H1 (cell line): Measurements from ENCODE around the gene CEP152. TPM values are rescaled to one million over a fixed set of nuclear protein-coding genes. Genes with fewer than 3 reads are reported as not detected.

Experiments
- CTCF ChIA-PET: fragments of 300-600 bp; sonication (Branson Sonifier 250); formaldehyde crosslinking; loops from one replicate; lab custom pipeline; 2021; ENCODE audit not compliant: partially characterized antibody; lab: Charles Lee
- POLR2A ChIA-PET: fragments of 300-600 bp; sonication (Branson Sonifier 250); formaldehyde crosslinking; loops from one replicate; lab custom pipeline; 2021; ENCODE audit warnings: inconsistent platforms; ENCODE audit not compliant: partially characterized antibody; lab: Charles Lee
- DNase-seq, 2 experiments: peaks; one replicate each; pipeline versions ENCODE4 v3.0.0 to v3.0.0-alpha.2; 2010 to 2022; ENCODE audit warnings: low spot score in 2 of 2, low read depth in 1 of 2, mixed read lengths in 1 of 2
- FAIRE-seq: peaks from 2 replicates; lab custom pipeline; 2011; peaks lifted over from hg19 to GRCh38; lab: Jason Lieb, UNC
- H2AFZ ChIP-seq: 2 replicates; pipeline ENCODE4 v1.8.1; 2012; ENCODE audit warnings: low read length, inconsistent platforms
- H2AK5ac ChIP-seq: 2 replicates; pipeline ENCODE4 v1.6.1; 2013; ENCODE audit warnings: low read depth, low read length
- H2BK120ac ChIP-seq: replicated peaks from 2 replicates; pipeline ENCODE3; 2013; ENCODE audit warnings: low read depth, low read length, inconsistent platforms
- H2BK12ac ChIP-seq: 2 replicates; pipeline ENCODE4 v1.6.1; 2013; ENCODE audit warnings: low read depth, low read length
- H2BK15ac ChIP-seq: 2 replicates; pipeline ENCODE4 v1.6.1; 2013; ENCODE audit warnings: low read length
- H2BK20ac ChIP-seq: 2 replicates; pipeline ENCODE4 v1.6.1; 2013; ENCODE audit warnings: low read length
- H2BK5ac ChIP-seq: 2 replicates; pipeline ENCODE4 v1.6.1; 2013; ENCODE audit warnings: low read depth, low read length
- H3K14ac ChIP-seq: 2 replicates; pipeline ENCODE4 v1.6.1; 2013; ENCODE audit warnings: inconsistent platforms; ENCODE audit not compliant: insufficient read length
- H3K18ac ChIP-seq: 2 replicates; pipeline ENCODE4 v1.6.1; 2013; ENCODE audit warnings: low read length; ENCODE audit errors: extremely low read depth
- H3K23ac ChIP-seq: 2 replicates; pipeline ENCODE4 v1.6.1; 2013; ENCODE audit warnings: inconsistent platforms; ENCODE audit not compliant: insufficient read length
- H3K23me2 ChIP-seq: 2 replicates; pipeline ENCODE4 v1.6.1; 2013; ENCODE audit warnings: low read depth, low read length
- H3K27ac ChIP-seq: 2 replicates; pipeline ENCODE4 v1.6.1; 2011; ENCODE audit warnings: low read depth, low read length, inconsistent platforms
- H3K27me3 ChIP-seq, 4 experiments: replicated peaks in 1 of 4; 1 replicate in 1 of 4; 2 replicates in 3 of 4; pipeline versions ENCODE4 v1.6.1 to v1.8.1; 2011 to 2013; ENCODE audit warnings: low read length in 3 of 4, mild to moderate bottlenecking in 3 of 4, inconsistent platforms in 2 of 4, mixed read lengths in 2 of 4, moderate library complexity in 1 of 4; ENCODE audit not compliant: control insufficient read depth in 3 of 4, insufficient read depth in 3 of 4; ENCODE audit errors: extremely low read depth in 1 of 4
- H3K36me3 ChIP-seq, 4 experiments: 2 replicates each; pipeline versions ENCODE4 v1.6.1 to v1.8.1; 2011 to 2013; ENCODE audit warnings: mild to moderate bottlenecking in 4 of 4, low read length in 3 of 4, moderate library complexity in 2 of 4, control low read depth in 1 of 4, inconsistent platforms in 1 of 4; ENCODE audit not compliant: insufficient read depth in 4 of 4, control insufficient read depth in 2 of 4
- H3K4ac ChIP-seq: replicated peaks from 2 replicates; pipeline ENCODE3; 2013; ENCODE audit warnings: low read length, low read depth, mixed read lengths, inconsistent platforms; ENCODE audit not compliant: insufficient read length
- H3K4me1 ChIP-seq, 4 experiments: replicated peaks in 1 of 4; 1 replicate in 1 of 4; 2 replicates in 3 of 4; pipeline versions ENCODE4 v1.6.1 to v1.8.1; 2011 to 2013; ENCODE audit warnings: low read length in 3 of 4, inconsistent platforms in 2 of 4, mixed read lengths in 1 of 4; ENCODE audit not compliant: insufficient read depth in 4 of 4, control insufficient read depth in 3 of 4
- H3K4me2 ChIP-seq, 2 experiments: 2 replicates each; pipeline versions ENCODE4 v1.6.1 to v1.8.1; 2011 to 2013; ENCODE audit warnings: low read depth in 2 of 2, low read length in 2 of 2, control low read depth in 1 of 2, inconsistent platforms in 1 of 2, mild to moderate bottlenecking in 1 of 2; ENCODE audit not compliant: insufficient read depth in 1 of 2
- H3K4me3 ChIP-seq, 4 experiments: fragments of 200-600, 300-600 bp in 1 of 4; sonication (generic), shearing (Covaris generic), sonication (Bioruptor Twin) in 1 of 4; 2 replicates each; pipeline versions ENCODE4 v1.5.1 to v1.8.1; 2011 to 2016; ENCODE audit warnings: low read length in 4 of 4, low read depth in 3 of 4, control low read depth in 2 of 4, inconsistent platforms in 2 of 4, mild to moderate bottlenecking in 2 of 4, mixed read lengths in 1 of 4, moderate library complexity in 1 of 4; ENCODE audit not compliant: insufficient read depth in 2 of 4; ENCODE audit errors: extremely low read depth in 1 of 4
- H3K56ac ChIP-seq: replicated peaks from 2 replicates; pipeline ENCODE3; 2013; ENCODE audit warnings: low read depth, mild to moderate bottlenecking, mixed read lengths, low read length, inconsistent platforms; ENCODE audit not compliant: insufficient read length
- H3K79me1 ChIP-seq: 2 replicates; pipeline ENCODE4 v1.6.1; 2013; ENCODE audit warnings: low read depth, low read length, control low read depth
- H3K79me2 ChIP-seq, 2 experiments: 2 replicates each; pipeline versions ENCODE4 v1.6.1 to v1.8.1; 2012 to 2013; ENCODE audit warnings: low read length in 2 of 2, mild to moderate bottlenecking in 2 of 2, inconsistent platforms in 1 of 2; ENCODE audit not compliant: insufficient read depth in 2 of 2, control insufficient read depth in 1 of 2
- H3K9ac ChIP-seq, 4 experiments: replicated peaks in 1 of 4; 1 replicate in 1 of 4; 2 replicates in 3 of 4; pipeline versions ENCODE4 v1.6.1 to v1.8.1; 2011 to 2013; ENCODE audit warnings: low read depth in 3 of 4, low read length in 3 of 4, control low read depth in 2 of 4, mild to moderate bottlenecking in 2 of 4, moderate library complexity in 2 of 4, inconsistent platforms in 1 of 4; ENCODE audit errors: extremely low read depth in 1 of 4
- H3K9me3 ChIP-seq, 2 experiments: 2 replicates each; pipeline versions ENCODE4 v1.6.1 to v1.8.1; 2012 to 2013; ENCODE audit warnings: mild to moderate bottlenecking in 2 of 2, moderate library complexity in 2 of 2, control low read depth in 1 of 2, inconsistent platforms in 1 of 2, low read depth in 1 of 2, low read length in 1 of 2, mixed read lengths in 1 of 2; ENCODE audit not compliant: insufficient read depth in 2 of 2
- H4K20me1 ChIP-seq, 2 experiments: replicated peaks in 1 of 2; 2 replicates each; pipeline versions ENCODE3 to v1.8.1; 2011 to 2013; ENCODE audit warnings: inconsistent platforms in 2 of 2, low read length in 2 of 2, mild to moderate bottlenecking in 1 of 2; ENCODE audit not compliant: insufficient read depth in 2 of 2, control insufficient read depth in 1 of 2
- H4K5ac ChIP-seq: 2 replicates; pipeline ENCODE4 v1.6.1; 2013; ENCODE audit warnings: low read length, low read depth, mixed read lengths, inconsistent platforms; ENCODE audit not compliant: insufficient read length
- H4K8ac ChIP-seq: 2 replicates; pipeline ENCODE4 v1.8.0; 2013; ENCODE audit warnings: mild to moderate bottlenecking, moderate library complexity, low read length, inconsistent platforms; ENCODE audit not compliant: insufficient read depth; ENCODE audit errors: extremely low read depth
- H4K91ac ChIP-seq: replicated peaks from 2 replicates; pipeline ENCODE3; 2013; ENCODE audit warnings: low read length, mixed read lengths, inconsistent platforms; ENCODE audit not compliant: insufficient read length
- CBX8 ChIP-seq: fragments of 300-800, 300-1000 bp; sonication (generic); IDR thresholded peaks from 2 replicates; pipeline ENCODE4 v1.7.1; 2016; ENCODE audit warnings: low read depth, low read length, borderline replicate concordance
- GABPA ChIP-seq: IDR thresholded peaks from 2 replicates; pipeline ENCODE4 v1.6.1; 2011; ENCODE audit warnings: mild to moderate bottlenecking, low read length, moderate library complexity, borderline replicate concordance; ENCODE audit not compliant: insufficient read depth
- WGBS, 2 experiments: shearing (Covaris generic) in 1 of 2; methylation state at CpG; one replicate each; pipeline versions ENCODE4 v1.1.6 to v1.1.7; 2013 to 2015; ENCODE audit warnings: low lambda C conversion rate in 2 of 2, mixed read lengths in 2 of 2, inconsistent platforms in 1 of 2, low coverage in 1 of 2, missing lambda C conversion rate in 1 of 2; ENCODE audit not compliant: insufficient replicate concordance in 2 of 2, insufficient coverage in 1 of 2, insufficient read length in 1 of 2; ENCODE audit errors: extremely low coverage in 1 of 2, missing lambda C conversion rate in 1 of 2; 5-methylcytosine and 5-hydroxymethylcytosine counted together
- polyA plus RNA-seq, 7 experiments: library from polyadenylated mRNA; depleted of rRNA in 3 of 7; stranded (reverse) in 5 of 7; unstranded in 2 of 7; fragments of >200 nt in 5 of 7; fragments of 200-250 nt in 2 of 7; gene quantifications; 1 replicate in 5 of 7; 2 replicates in 1 of 7; 4 replicates in 1 of 7; pipeline versions ENCODE4 v1.2.1 to v1.2.3, GENCODE V29; 2011 to 2013; ENCODE audit warnings: missing spikeins in 2 of 7, mixed read lengths in 2 of 7
- total RNA-seq: library from RNA; stranded (reverse); fragmentation: NEBNext Ultra II Directional; extraction: Animal tissue kit (Norgen Biotek cat#: 25700); gene quantifications from 2 replicates; pipeline ENCODE4 v1.2.1, GENCODE V29; 2021

CEP152 gene
- total and polyA plus RNA-seq, 2 of the 8 experiments (the other 6 are each of a cell fraction or from before 2014, with no cell fraction given) = 1.4 to 16.2 TPM

DNA sequence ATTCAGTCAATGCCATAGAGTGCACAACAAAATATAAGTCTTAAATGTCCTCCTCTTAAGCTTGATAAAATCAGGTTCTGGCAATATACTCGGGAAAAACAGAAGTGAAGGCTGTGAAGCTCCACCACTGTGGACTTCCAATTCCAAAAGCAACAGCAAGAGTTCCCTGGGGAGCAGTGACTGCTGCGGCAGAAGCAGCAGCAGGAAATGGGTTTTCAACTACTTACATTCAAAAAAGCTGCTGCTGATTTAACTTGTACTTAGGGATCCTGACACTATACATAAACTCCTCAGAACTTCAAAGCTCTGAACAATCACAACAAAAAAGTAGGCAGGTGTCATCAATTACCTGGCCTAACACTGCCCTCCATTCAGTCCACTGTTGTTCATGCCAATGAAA is 4.7 kb downstream of the CEP152 start:
- Histone ChIP-seq H3K4me1 (peaks cover 0 to 7% (median under 1%) of the 10 kb centered on the region in 4 experiments; a peak in 4 of 7 replicates), H2BK120ac (no peak overlapping the region), H2AFZ (no peak overlapping the region), H3K9ac (no peak overlapping the region), H3K79me2 (peaks cover 0 to 54% of the 10 kb centered on the region in 2 experiments; a peak in 2 of 4 replicates), H4K91ac (no peak overlapping the region), H3K23me2 (no peaks in the 10 kb centered on the region; the same call in 1 of the 2 replicates), H3K23ac (no peak overlapping the region), H3K14ac (no peak overlapping the region), H3K79me1 (peaks cover 5% of the 10 kb centered on the region; the same call in 1 of the 2 replicates), H3K4me2 (peak overlapping the region; percentile 28 to 42; a peak in 2 of 4 replicates), H2BK12ac (no peak overlapping the region), H4K20me1 (peaks cover 0 to 2% of the 10 kb centered on the region in 2 experiments), H3K18ac (no peak overlapping the region), H2BK15ac (no peak overlapping the region), H3K36me3 (peaks cover 0 to 4% (median 0%) of the 10 kb centered on the region in 4 experiments; a peak in 1 of 8 replicates), H2BK5ac (no peak overlapping the region), H3K4ac (no peak overlapping the region), H3K27ac (no peak overlapping the region), H2BK20ac (no peak overlapping the region), H4K5ac (no peak overlapping the region), H3K9me3 (no peaks in the 10 kb centered on the region), H2AK5ac (no peak overlapping the region), H3K27me3 (no peaks in the 10 kb centered on the region), H3K4me3 (no peak overlapping the region), H3K56ac (no peak overlapping the region), H4K8ac (no peak overlapping the region)
- ChIA-PET CTCF (interaction anchor here (0.7 to 1.5 kb wide), 4 partner anchors 24 to 50 kb away, joined by 3 to 4 read pairs (median 3); no protein-coding TSS in a partner anchor), POLR2A (interaction anchor here (0.8 kb wide), 1 partner anchor 160 kb away, joined by 3 read pairs; no protein-coding TSS in a partner anchor)
- DNase-seq (no peak), FAIRE-seq (no peak)
- WGBS, 2 experiments = 34% methylated on average over 2 of the region's 2 CpGs; no CpG with 5 or more reads in 1 of the 2 experiments
- TF ChIP-seq CBX8 (no peak), GABPA (no peak)
